SK-N-SH treated with all-trans-retinoic acid at 6 μM for 48 hours (cell line): ENCODE measurements around the gene CASZ1.
A peak's percentile ranks its signal among the peaks of the same experiment; 100 is the strongest.

Source experiments
- ATAC-seq: fragments of 200-7000 bp; cut with Tn5 transposase; 3 replicates; pipeline ENCODE4 v1.9.1; 2020; ENCODE audit warnings: mild to moderate bottlenecking, moderate library complexity
- ARNTL ChIP-seq: fragments of 450-650 bp; formaldehyde crosslinking; IDR thresholded peaks from 2 replicates; pipeline ENCODE4 v1.5.0; 2020; ENCODE audit warnings: low read depth, mild to moderate bottlenecking, moderate library complexity, borderline replicate concordance
- BACH2 ChIP-seq: fragments of 250-450 bp; sonication (Bioruptor Pico); IDR thresholded peaks from 2 replicates; pipeline ENCODE4 v1.9.0; 2021; ENCODE audit warnings: mild to moderate bottlenecking, borderline replicate concordance
- CSDC2 ChIP-seq: fragments of 250-450 bp; sonication (Bioruptor Pico); IDR thresholded peaks from 2 replicates; pipeline ENCODE4 v1.5.0; 2020; ENCODE audit warnings: mild to moderate bottlenecking, moderate library complexity
- GLIS3 ChIP-seq: fragments of 250-450 bp; sonication (Bioruptor Pico); IDR thresholded peaks from 2 replicates; pipeline ENCODE4 v1.5.0; 2020; ENCODE audit warnings: mild to moderate bottlenecking, moderate library complexity
- ISL1 ChIP-seq: fragments of 250-450 bp; sonication (Bioruptor Pico); IDR thresholded peaks from 2 replicates; pipeline ENCODE4 v2.1.2; 2022; ENCODE audit warnings: mild to moderate bottlenecking, moderate library complexity
- OSR1 ChIP-seq: fragments of 250-450 bp; sonication (Bioruptor Pico); IDR thresholded peaks from 2 replicates; pipeline ENCODE4 v1.8.0; 2022; ENCODE audit warnings: moderate library complexity, mild to moderate bottlenecking, inconsistent platforms
- RARB ChIP-seq: fragments of 250-450 bp; sonication (Bioruptor Pico); IDR thresholded peaks from 2 replicates; pipeline ENCODE4 v1.8.0; 2021; ENCODE audit warnings: mild to moderate bottlenecking, moderate library complexity
- SNAI2 ChIP-seq: fragments of 250-450 bp; sonication (Bioruptor Pico); IDR thresholded peaks from 2 replicates; pipeline ENCODE4 v1.5.0; 2020; ENCODE audit warnings: mild to moderate bottlenecking, moderate library complexity
- TCF4 ChIP-seq: fragments of 250-450 bp; sonication (Bioruptor Pico); IDR thresholded peaks from 2 replicates; pipeline ENCODE4 v1.8.0; 2021; ENCODE audit warnings: mild to moderate bottlenecking, moderate library complexity, borderline replicate concordance
- TOX ChIP-seq: fragments of 250-450 bp; sonication (Bioruptor Pico); IDR thresholded peaks from 2 replicates; pipeline ENCODE4 v1.8.0; 2021; ENCODE audit warnings: mild to moderate bottlenecking, moderate library complexity, borderline replicate concordance
- ZC3H10 ChIP-seq: fragments of 250-450 bp; sonication (Bioruptor Pico); IDR thresholded peaks from 2 replicates; pipeline ENCODE4 v1.5.1; 2021; ENCODE audit warnings: mild to moderate bottlenecking, moderate library complexity
- ZFP3 ChIP-seq: fragments of 250-450 bp; sonication (Bioruptor Pico); IDR thresholded peaks from 2 replicates; pipeline ENCODE4 v1.5.0; 2020; ENCODE audit warnings: mild to moderate bottlenecking, moderate library complexity
- ZNF565 ChIP-seq: fragments of 450-650 bp; formaldehyde crosslinking; conservative IDR thresholded peaks from 2 replicates; pipeline ENCODE4 v1.5.0; 2020; ENCODE audit warnings: low read depth, mild to moderate bottlenecking, moderate library complexity
- ZNF8 ChIP-seq: fragments of 450-650 bp; formaldehyde crosslinking; IDR thresholded peaks from 2 replicates; pipeline ENCODE4 v1.5.0; 2020; ENCODE audit warnings: mild to moderate bottlenecking, moderate library complexity
- TF ChIP-seq, protein P1 (sequence below): fragments of 250-450 bp; sonication (Bioruptor Pico); IDR thresholded peaks from 2 replicates; pipeline ENCODE4 v1.8.0; 2020; ENCODE audit warnings: mild to moderate bottlenecking, moderate library complexity, borderline replicate concordance
- TF ChIP-seq, protein P2 (sequence below): fragments of 250-450 bp; sonication (Bioruptor Pico); IDR thresholded peaks from 2 replicates; pipeline ENCODE4 v1.5.1; 2020; ENCODE audit warnings: low read depth, mild to moderate bottlenecking, moderate library complexity
- TF ChIP-seq, protein P3 (sequence below): fragments of 250-450 bp; sonication (Bioruptor Pico); IDR thresholded peaks from 2 replicates; pipeline ENCODE4 v1.5.0; 2020; ENCODE audit warnings: mild to moderate bottlenecking, moderate library complexity
- TF ChIP-seq, protein P4 (sequence below): fragments of 250-450 bp; sonication (Bioruptor Pico); IDR thresholded peaks from 2 replicates; pipeline ENCODE4 v1.8.0; 2021; ENCODE audit warnings: low read depth, mild to moderate bottlenecking, moderate library complexity, borderline replicate concordance

The CASZ1 gene

DNA sequence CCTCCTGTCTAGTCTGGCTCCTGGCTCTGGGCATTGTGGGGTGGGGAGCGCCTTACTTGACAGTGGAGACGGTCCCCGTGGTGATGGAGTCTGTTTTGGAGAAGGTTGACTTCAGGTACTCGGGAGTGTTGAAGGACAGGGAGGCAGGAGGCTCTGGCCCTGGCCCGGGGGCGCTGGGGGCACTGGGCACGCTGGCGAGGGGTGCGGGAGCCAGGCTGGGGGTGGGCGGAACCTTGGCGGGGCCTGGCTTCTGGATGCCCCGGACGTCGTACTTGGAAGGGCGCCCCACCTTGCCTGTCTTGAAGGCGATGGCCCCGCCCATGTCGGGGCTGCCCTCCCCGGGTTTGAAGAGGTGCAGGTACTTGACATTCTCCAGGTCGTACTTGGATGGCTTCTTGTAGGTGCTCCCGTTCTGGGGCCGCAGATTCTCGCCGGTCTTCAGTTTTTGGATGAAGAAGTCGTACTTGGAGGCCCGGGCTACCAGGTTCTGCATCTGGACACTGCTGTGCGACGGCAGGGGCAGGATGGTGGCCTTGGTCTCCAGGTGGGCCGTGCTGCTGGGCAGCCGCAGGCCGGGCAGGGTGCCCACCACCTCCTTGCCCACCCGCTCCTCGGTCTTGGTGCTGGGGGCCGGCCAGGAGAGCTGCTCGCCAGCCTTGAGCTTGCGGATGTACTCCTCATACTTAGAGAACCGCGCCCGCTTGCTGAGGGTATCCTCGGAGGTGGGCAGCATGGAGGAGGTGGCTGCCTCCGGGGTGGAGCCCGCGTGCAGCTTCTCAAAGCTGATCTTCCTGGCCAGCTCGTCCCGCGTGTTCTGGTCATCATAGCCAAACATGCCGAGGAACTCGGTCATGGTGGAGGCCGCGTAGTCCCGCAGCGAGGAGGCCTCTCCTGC lies 136.6 kb downstream of the CASZ1 start:
- TF ChIP-seq, protein P1, sequence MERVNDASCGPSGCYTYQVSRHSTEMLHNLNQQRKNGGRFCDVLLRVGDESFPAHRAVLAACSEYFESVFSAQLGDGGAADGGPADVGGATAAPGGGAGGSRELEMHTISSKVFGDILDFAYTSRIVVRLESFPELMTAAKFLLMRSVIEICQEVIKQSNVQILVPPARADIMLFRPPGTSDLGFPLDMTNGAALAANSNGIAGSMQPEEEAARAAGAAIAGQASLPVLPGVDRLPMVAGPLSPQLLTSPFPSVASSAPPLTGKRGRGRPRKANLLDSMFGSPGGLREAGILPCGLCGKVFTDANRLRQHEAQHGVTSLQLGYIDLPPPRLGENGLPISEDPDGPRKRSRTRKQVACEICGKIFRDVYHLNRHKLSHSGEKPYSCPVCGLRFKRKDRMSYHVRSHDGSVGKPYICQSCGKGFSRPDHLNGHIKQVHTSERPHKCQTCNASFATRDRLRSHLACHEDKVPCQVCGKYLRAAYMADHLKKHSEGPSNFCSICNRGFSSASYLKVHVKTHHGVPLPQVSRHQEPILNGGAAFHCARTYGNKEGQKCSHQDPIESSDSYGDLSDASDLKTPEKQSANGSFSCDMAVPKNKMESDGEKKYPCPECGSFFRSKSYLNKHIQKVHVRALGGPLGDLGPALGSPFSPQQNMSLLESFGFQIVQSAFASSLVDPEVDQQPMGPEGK (CRISPR knock-in tag) = no peak
- no peak for TF ChIP-seq OSR1 (CRISPR knock-in tag)
- TF ChIP-seq, protein P2, sequence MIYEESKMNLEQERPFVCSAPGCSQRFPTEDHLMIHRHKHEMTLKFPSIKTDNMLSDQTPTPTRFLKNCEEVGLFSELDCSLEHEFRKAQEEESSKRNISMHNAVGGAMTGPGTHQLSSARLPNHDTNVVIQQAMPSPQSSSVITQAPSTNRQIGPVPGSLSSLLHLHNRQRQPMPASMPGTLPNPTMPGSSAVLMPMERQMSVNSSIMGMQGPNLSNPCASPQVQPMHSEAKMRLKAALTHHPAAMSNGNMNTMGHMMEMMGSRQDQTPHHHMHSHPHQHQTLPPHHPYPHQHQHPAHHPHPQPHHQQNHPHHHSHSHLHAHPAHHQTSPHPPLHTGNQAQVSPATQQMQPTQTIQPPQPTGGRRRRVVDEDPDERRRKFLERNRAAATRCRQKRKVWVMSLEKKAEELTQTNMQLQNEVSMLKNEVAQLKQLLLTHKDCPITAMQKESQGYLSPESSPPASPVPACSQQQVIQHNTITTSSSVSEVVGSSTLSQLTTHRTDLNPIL = no peak
- TF ChIP-seq, protein P3, sequence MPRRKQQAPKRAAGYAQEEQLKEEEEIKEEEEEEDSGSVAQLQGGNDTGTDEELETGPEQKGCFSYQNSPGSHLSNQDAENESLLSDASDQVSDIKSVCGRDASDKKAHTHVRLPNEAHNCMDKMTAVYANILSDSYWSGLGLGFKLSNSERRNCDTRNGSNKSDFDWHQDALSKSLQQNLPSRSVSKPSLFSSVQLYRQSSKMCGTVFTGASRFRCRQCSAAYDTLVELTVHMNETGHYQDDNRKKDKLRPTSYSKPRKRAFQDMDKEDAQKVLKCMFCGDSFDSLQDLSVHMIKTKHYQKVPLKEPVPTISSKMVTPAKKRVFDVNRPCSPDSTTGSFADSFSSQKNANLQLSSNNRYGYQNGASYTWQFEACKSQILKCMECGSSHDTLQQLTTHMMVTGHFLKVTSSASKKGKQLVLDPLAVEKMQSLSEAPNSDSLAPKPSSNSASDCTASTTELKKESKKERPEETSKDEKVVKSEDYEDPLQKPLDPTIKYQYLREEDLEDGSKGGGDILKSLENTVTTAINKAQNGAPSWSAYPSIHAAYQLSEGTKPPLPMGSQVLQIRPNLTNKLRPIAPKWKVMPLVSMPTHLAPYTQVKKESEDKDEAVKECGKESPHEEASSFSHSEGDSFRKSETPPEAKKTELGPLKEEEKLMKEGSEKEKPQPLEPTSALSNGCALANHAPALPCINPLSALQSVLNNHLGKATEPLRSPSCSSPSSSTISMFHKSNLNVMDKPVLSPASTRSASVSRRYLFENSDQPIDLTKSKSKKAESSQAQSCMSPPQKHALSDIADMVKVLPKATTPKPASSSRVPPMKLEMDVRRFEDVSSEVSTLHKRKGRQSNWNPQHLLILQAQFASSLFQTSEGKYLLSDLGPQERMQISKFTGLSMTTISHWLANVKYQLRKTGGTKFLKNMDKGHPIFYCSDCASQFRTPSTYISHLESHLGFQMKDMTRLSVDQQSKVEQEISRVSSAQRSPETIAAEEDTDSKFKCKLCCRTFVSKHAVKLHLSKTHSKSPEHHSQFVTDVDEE (CRISPR knock-in tag) = no peak
- TF ChIP-seq TCF4 (CRISPR knock-in tag) = no peak
- no peak for TF ChIP-seq ISL1 (CRISPR knock-in tag)
- TF ChIP-seq ARNTL (CRISPR knock-in tag) = no peak
- no peak for TF ChIP-seq ZNF8
- no peak for ATAC-seq

DNA sequence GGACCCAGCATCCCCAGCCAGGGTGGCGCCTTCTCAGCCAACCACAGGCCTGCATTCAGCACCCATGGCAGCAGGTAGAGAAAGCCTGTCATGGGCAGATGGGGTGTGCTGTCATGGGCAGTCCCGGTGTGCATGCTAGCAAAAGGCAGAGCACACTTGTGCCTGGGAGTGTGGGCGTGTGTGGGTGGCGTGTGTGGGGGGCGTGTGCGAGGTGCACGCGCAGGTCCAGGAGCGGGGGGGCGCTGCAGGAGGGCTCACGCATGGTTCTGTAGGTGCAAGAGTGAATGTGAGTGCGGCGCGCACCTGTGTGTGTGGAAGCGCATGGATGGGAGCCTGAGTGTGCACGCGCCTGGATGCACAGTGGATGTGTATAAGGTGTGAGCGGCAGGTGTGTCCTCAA lies 137.2 kb downstream of the CASZ1 start:
- ATAC-seq = no peak
- TF ChIP-seq, protein P1 (CRISPR knock-in tag) = no peak
- TF ChIP-seq RARB (CRISPR knock-in tag) (no peak), GLIS3 (CRISPR knock-in tag) (no peak), BACH2 (CRISPR knock-in tag) (no peak), ISL1 (CRISPR knock-in tag) (no peak), ZNF565 (CRISPR knock-in tag) (no peak), TOX (CRISPR knock-in tag) (no peak)

DNA sequence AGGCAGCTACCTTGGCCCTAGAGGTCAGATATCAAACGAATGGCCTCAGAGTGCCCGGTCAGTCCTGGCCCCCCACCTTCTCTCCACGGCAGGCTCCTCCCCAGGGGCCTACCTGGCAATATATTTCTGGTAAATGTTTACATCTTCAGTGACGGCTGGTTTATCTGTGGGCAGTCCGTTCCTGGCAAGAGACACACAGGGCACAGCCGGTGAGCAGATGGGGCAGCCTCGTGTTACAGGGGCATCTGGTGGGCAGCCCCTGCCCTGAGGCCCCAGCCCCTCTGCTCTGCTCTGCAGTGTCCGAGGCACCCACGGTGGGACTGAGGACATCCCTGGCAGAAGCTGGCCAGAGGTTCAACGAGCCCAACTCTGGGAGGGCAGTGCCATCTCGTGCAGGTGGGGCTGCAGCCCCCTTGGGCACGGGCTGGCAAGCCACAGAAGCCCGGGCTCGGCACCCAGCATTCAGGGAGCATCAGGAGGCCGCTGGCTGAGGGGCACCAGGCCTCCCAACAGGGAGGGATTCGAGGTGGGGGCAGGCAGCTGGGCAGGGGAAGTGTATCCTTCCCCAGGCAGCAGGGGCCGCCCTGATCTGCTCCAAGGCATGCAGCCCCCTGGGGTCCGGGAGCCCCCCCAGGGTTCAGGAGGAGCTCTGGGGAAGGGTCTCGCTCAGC lies 137.9 kb downstream of the CASZ1 start:
- no peak; the same call in 2 of the 3 replicates for ATAC-seq
- TF ChIP-seq CSDC2 (no peak), TCF4 (CRISPR knock-in tag) (peak; percentile 58; the same call in 1 of the 2 replicates), ZC3H10 (no peak)

DNA sequence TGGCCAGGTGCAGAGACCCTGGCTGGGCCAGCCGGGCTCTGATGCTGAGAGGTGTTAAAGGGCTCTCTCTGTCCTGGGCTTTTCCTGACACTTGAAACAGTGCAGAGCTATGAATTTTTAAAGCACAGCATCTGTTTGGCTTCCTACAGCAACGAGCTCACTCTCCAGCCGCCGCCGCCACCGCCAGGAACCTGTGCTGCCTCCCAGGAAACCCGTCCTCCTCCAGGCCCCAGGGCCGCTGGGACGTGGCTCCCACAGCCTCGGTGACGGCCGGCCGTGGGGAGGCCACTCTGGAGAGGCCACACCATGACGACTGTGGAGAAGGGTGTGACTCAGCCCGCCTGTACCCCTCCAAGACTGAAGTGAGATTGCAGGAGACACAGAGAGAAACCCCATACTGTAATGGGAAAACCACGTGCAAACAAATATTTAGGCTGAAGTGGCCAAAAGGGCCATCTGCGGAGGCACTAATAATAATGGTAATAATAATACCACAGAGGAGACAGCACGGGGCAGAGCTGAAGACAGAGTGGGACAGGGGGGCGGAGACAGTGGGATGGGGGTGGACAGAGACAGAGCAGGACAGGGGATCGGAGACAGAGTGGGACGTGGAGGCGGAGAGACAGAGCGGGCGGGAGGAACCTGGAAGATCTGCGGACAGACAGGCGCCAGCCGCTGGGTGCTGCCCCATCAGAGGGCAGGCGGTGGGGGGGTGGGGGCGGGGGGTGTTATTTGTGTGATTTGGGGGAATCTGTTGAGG lies 139.2 kb downstream of the CASZ1 start:
- no peak for TF ChIP-seq TOX (CRISPR knock-in tag)
- TF ChIP-seq, protein P4, sequence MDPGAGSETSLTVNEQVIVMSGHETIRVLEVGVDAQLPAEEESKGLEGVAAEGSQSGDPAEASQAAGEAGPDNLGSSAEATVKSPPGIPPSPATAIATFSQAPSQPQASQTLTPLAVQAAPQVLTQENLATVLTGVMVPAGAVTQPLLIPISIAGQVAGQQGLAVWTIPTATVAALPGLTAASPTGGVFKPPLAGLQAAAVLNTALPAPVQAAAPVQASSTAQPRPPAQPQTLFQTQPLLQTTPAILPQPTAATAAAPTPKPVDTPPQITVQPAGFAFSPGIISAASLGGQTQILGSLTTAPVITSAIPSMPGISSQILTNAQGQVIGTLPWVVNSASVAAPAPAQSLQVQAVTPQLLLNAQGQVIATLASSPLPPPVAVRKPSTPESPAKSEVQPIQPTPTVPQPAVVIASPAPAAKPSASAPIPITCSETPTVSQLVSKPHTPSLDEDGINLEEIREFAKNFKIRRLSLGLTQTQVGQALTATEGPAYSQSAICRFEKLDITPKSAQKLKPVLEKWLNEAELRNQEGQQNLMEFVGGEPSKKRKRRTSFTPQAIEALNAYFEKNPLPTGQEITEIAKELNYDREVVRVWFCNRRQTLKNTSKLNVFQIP (CRISPR knock-in tag) = no peak
- no peak for TF ChIP-seq ZFP3 (CRISPR knock-in tag)
- no peak for TF ChIP-seq ARNTL (CRISPR knock-in tag)
- no peak for TF ChIP-seq TCF4 (CRISPR knock-in tag)
- no peak for TF ChIP-seq CSDC2
- TF ChIP-seq SNAI2 (CRISPR knock-in tag) = no peak
- TF ChIP-seq ZC3H10 = no peak
- TF ChIP-seq, all 23 proteins: peak for 0
- no peak for ATAC-seq
